Daoy (cell line): Measurements from ENCODE around the gene KCNMA1. TPM values are rescaled to one million over a fixed set of nuclear protein-coding genes. Genes with fewer than 3 reads are reported as not detected.

Experiments used
- DNase-seq: peaks from one replicate; pipeline ENCODE4 v3.0.0-alpha.2; 2015; ENCODE audit warnings: low read depth
- total RNA-seq: library from RNA; depleted of rRNA; stranded (reverse); fragments of >200 nt; shearing (Covaris generic); gene quantifications from 2 replicates; pipeline ENCODE4 v1.2.3, GENCODE V29; 2014

The KCNMA1 gene
- total RNA-seq, 1 experiment from 2014 or later = 28.8 TPM

DNA sequence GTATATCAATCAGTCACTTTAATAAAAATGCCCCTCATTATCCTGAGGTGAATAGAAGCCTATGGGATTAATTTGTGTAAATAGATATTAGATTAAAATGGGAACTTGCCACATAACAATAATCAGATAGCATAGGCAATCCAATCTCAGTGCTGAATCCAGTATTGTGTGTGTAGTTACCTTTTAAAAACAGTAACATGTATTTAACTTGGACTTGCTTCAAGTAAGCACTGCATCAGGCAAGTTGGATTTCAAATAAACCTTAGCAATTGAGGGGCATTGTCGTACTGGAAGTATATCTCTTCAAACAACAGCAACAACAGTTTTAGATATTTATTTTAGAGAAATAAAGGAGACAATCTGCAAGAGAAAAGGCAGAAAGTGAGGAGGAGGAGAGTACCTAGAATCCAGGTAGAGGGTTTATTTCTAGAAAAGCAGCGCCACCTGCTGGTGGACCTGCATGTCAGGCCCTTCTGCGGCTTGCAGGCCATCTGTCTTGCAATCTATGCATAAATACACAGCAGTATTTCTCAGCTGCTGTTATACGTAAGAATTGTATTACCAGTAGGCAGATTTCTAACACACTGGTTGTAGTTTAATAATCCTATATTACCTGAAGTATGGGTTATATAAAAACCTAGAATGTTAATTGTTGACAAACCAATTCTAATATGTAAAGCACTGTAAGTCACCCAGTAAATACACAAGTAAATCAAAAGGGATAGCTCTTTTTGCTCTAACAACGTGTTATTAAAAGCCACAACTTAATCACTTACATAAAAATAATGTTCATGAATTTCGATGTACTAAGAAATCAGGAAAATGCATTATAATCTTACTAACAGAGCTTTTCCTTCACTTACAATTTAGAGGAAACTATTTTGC, 652.8 kb downstream of the KCNMA1 start:
- peak; percentile 50 for DNase-seq

DNA sequence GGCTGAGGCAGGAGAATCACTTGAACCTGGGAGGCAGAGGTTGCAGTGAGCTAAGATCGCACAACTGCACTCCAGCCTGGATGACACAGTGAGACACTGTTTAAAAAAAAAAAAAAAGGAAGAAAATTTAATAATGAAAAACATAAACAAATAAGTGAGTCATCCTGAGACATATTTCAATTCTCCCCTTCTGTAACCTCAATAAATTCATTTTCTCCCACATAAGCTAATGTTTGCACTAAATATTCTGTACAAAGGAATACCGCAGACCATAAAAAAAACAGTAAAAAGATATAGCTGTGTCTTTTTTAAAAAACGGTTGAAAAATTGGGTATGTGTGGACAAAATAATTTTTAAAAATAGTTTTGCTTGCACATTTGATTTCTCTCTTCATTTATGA, 654.0 kb downstream of the KCNMA1 start:
- no peak for DNase-seq

DNA sequence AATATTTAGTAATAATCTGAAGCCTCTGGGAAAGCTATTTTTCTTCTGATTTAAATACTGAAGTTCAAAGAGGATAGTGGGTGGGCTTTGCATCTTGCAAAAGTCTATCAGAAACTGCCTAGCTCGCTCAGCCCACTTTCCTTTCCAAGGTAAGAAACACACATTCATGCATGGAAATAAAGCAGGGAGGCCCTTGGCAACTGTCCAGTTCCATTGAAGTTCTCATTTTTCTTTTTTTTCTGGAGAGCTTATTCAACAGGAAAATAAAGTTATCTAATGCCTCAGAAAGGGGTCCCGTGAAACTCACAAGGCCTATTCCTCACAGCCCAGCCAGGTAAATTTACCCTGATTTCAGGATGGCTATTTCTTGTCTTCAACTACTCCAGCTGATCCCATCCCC, 654.9 kb downstream of the KCNMA1 start:
- no peak for DNase-seq

DNA sequence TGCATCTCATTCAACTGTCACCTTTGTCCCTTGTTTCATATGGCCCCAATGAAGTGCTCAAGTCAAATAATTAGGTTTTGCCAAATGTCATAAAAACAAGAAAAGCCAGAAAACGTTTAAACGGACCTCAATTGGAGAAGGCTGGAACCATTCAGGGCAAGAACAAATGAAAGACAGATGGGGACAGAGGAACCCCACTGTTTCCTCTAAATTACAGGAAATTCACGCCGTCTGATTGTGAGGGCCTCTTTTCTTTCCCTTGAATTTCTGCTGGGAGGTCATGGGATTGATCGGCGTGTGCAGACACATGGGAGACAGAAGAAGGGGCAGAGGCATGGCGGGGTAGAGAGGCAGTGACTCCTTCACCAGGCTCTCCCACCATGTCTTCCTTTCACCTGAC, 656.4 kb downstream of the KCNMA1 start:
- DNase-seq = no peak

DNA sequence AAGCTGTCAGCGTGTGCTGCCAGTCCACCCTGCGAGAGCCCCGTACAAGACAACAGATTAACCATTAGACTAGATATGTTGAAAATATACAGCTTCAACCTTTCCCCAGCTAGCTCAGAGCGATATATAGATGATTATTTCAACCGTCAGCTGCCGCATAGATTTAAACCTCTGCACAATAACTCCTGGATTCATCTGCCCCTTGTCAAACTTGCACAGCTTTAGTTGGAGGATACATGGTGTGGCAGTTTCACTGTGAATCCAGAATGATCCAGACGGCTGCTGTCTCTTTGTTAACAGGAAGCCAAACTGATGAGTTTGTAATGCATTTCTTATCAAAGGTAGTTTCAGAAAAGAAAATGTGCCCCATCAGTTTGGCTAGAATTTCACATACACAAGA, 659.7 kb downstream of the KCNMA1 start:
- no peak for DNase-seq

DNA sequence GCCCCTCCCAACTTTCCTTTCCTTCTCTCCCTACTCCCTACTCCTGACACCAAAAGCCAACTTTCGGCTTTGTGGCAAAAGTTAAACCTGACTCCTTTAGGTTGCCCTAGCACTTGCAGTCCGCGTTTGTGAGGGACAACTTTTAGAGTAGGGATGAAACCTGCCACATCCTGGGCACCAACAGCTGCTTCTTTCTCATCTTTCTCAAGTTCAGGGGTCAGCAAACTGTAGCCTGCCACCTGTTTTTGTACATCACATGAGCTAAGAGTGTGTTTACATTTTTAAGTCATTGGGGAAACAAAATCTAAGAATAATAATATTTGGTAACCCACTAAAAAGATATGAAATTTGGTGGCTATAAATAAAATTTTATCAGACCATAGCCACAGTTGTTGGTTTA, 660.6 kb downstream of the KCNMA1 start:
- DNase-seq = no peak

DNA sequence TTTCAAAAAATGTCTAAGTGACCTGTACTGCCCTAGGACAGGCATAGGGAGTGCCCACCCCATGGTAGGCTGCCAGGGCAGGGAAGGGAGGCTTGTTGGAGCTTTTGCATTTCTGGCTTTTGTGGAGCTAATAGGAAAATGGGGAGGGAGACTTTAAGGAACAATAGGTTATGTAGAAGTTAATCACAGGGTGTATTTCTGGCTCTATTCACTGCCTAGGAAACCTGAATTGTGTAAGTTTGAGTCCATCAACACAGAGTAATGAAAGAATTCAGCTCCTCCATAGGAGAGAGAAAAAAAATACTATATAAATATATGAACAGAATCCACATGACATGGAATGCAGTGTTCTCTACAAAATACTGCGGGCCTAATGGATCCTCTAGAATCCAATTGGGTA, 661.5 kb downstream of the KCNMA1 start:
- DNase-seq = no peak

DNA sequence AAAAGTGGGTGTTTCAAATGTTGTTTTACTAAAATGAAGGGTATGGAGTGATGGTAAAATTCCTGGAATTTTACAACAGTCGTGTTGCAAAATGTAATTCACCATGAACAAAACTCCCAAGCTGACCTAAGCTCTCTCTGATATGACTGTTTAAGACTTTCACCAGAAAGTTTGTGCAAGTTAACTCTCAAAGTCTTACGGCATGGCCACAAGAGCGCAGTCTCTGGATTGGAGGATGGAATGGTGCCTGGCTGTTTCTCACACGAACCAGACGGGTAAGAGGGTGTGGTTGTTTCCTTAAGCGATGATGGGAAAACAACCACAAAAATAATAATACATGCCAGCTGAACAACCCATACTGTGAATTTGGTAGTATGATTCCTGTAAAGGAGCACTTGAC, 662.5 kb downstream of the KCNMA1 start:
- DNase-seq = no peak

DNA sequence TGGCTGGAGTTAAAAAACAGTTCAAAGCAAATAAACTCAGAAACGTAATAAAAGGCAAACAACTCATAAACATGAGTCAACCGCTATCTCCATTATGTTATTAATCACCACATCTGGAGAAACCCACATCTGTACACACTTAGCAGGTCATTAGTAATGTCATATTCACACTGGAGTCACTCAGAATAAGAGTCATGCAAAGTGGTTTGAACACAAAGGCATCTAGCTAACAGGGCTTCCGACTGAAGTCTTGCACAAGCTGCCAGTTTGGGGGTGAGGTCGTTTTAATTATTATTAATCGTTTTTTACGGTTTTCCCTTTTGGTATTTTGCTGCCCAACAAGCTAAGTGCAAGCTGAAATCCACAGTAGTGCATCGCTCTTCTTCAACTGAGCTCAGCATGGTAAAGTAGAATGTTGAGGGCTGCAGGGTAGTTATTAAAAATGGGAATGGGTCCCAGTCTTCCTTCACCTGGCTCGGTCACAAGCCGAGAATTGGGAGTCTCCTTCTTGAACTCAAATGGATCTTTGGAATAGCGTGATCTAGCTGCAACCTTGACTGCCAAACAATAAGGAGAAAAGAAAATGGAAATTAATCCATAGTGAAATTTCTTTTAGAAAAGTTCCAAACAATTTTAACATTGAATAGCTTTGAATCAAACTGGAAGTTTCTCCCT, 663.5 kb downstream of the KCNMA1 start:
- DNase-seq = peak; percentile 26

DNA sequence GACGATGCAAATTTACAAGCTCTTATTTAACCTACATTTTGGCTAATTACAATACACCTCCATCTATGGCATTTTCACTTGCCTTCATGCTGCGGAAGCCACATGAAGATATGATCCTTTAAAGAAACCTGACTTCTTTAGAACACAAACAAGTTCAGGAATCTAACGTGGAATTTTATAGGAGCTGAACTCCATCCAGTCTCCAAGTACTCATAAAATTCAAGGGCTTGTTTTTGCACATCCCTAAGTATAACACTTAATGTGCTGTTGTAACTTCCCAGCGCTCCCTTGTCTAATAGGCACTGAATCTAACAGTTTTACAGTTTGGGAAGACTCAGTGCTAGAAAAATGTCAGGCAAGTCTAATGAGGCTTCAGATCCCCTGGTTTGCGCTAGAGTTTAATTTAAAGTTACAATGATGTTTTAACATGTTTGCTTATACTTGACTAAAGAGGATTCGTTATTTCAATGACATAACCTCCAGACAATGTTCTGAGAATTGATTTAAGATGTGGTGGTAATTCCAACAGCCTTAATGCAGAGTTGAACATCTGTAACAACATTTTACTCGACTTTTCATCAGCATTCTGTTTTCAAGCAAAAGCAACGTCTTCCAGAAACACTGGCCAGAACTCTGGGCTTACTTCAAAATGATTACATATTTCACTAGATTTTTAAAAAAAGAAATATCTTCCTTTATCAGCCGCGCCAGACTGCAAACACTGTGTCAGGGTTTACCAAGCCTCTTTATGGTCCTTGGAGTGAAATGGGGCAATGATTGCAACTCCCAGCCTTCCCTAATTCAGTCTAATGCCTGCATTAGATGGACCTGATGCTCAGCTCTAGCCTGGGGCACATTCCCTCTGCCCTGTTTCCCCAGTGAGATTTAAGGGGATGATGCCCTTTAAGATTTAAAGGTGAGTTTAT, 664.3 kb downstream of the KCNMA1 start:
- DNase-seq = no peak

DNA sequence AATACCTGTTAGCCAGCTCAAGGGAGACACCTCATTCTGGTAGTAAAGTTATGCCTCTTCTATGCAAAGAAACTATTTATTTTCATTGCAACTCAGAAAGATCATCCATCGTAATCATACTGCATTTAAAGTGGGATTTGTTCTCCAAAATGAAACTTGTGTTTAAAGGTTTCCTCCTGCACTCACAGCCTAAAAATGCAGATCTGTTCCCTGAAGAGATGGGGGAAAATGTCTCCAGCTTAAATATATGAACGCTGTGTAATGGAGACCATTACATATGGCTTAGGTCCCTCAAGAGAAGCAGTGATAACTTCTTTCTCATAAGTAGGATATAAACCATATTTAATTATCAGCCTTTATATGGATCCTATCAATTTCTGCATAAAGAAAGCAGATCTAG, 665.1 kb downstream of the KCNMA1 start:
- no peak for DNase-seq

DNA sequence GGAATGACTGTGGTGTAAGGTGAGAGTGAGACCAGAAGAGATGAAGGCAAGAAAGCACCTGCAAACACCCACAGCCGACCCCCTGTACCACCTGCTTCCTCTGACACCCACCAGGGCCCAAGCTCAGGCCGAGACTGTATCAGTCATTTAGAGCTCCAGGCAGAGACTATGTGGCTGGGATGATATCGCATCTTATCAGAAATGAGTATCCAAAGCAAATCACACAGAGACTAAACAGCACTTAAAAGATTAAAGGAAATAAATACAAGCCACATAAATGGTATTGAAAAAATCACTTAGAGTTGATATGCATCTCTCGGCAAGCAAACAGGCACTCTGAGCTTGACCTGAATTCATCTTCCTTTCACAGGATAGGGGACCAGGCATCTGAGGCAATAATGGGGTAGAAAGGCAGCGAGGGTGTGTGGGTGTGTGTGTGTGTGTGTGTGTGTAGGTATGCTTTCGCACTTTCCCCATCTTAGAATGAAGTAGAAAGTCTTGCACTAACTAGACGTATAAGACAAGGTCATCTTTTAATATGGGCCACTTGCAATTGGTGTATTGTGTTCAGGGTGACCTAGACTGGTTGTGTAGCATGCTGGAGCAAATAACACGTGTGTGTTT, 665.9 kb downstream of the KCNMA1 start:
- no peak for DNase-seq

DNA sequence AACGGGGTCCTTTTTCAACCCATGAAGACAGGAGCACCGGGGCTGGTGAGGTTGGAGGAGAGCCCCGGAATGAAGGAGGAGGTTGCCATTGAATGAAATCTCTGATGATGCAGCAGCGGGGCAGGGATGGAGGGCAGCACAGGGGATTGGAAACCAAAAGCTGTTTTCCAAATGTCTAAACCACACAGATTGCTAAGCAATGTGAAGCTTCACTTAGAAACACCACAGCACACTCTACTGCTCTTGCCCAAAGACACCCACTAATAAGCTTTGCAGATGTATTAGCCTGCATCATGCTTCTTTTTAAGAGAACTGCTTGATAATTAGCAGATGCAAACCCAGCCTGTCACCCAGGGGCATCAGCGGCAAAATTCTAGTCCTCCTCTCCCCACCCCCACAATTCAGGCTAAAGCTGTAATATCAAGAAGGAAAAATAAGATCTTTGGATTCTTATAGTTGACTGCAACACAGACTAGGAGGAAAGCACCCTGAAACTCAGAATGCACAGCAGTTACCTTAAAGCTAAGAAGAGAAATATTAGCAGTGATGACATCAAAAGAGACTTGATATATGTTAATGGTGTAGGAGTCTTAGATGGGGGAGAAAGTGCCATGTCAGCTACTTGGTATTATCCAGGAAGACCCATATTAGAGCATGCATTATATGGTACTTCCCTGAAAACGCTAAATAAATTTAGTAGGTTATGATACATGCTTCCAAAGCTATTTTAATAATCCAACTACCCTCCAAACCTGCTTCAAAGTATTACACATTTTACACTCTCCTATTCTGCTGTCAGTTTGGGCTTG, 666.7 kb downstream of the KCNMA1 start:
- DNase-seq = no peak

DNA sequence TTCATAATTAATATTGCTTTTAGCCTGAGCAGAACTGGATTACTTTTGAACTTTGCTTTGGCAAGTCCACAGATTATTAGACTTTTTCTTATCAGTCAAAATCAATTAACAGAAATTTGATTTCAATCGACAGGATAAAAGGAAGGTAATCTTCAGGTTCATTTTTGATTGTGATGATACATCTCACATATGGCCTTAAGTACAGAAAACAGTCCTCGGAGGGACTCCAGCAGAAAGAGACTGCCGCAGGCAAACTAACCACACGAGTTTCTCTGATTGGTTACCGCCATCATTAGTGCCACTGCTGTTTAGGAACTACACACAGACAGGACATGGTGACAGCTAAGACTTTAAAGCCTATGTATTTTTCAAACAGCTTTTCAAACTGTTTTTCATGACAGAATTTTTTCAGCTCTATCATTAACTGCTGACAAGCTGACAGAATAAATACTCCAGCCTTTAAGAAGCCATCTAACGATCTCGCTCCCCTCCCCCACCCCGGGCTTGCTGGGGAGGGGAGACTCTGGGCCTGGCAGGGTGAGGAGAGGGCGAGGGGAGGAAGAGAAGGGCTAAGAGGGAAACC, 668.2 kb downstream of the KCNMA1 start:
- DNase-seq = no peak

DNA sequence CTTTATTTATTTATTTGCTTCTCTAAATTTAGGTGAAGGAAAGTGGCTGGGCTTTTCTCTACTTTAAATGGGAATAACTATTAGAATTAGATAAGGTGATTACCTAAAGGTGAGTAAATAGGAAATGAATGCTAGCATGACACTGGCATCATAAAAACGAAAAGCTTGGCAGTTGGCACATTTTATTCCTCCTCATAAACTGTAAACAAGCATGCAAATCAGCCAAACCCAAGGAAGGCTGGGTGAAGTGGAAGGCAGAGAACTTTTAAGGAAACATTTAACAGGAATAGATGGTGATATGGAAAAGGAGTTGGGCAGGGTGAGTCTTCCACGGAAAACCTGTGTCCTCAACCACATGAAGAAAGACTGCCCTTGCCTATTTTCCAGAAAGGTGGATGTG, 669.1 kb downstream of the KCNMA1 start:
- DNase-seq = no peak

DNA sequence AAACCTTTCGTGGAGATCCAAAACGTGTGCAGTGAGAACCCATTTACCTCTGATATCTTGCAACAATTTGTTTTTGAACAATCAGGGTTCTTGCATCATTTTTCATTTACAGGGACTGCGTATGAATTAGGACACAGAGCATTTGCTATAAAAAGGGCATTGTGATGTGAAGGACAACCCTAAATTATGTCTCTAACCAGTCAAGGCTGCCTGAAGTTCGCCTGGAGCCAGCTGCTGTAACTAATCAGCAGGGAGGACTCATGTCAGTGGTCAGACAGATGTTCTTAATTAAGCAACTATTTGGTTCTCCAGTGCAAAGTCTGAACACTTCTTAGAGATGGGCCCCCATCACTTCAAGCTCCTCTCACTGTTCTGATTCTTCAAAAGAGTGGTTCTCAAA, 674.8 kb downstream of the KCNMA1 start:
- DNase-seq = no peak

DNA sequence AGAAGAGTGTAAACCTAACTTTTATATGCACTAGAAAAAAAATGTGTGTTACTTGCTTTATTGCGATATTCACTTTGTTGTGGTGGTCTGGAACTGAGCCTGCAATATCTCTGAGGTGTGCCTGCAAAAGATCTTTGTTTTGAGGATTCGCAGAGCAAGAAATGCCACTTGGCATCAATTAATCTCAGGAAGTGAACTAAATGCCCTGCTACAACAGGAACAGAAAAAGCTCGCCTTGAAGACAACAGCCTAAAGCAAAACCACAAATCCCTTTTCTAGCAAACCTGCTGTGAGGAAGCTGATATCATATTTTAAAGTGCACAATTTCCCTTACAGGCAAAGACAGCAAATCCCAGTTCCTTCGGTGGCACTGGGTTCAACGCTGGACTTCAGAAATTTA, 675.8 kb downstream of the KCNMA1 start:
- DNase-seq = no peak

DNA sequence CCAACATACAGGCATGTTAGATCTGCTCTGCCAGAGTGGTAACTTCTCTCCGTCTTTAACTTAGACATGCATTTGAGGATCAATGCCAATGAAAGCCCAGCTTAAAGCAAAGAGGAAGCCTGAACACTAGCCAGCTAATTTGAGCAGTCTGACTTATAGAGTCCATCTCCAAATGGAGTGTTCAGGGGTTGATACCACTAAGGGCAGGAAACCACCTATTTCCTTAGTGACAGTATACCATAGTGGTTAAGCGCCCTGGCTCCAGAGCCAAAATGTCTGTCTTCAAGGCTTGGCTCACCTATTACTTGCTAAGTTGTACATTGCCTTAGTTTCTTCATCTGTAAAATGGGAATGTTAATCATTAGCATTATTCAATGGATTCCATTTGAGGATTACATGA, 678.5 kb downstream of the KCNMA1 start:
- no peak for DNase-seq

DNA sequence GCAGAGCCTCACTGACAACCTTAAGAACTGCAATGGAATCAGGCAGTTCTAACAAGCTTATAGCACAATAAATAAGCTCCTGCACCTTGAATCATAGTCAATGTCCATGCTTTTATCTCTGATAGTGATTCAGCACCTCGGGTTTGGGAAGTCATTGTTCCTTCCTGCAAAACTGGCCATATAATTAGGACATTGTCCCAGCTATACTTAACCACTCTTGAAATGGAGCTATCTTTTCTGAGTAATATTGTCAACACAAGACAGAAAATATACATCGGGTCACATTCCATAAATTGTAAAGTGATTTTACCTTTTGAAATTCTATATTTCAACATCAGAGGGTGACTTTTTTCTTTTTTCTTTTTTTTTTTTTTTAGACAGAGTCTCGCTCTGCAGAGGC, 682.8 kb downstream of the KCNMA1 start:
- DNase-seq = no peak

DNA sequence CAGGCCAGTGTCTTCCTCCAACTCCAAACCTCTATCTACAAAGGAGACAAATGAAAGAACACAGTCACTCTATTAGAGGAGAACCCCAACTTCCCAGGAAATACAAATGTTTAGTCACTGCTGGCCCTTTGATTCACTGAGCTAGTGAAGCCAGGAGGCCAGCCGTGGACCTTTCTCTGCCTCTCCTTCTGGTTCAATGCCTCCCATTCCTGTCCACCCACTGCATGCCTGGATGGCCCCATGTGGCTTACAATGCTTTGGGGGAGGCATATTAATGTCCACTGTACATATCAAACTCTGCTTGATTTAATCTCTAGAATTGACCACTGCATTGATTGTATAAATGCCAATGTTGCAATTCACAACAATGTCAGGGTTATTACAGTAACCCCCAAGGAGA, 687.3 kb downstream of the KCNMA1 start:
- no peak for DNase-seq

DNA sequence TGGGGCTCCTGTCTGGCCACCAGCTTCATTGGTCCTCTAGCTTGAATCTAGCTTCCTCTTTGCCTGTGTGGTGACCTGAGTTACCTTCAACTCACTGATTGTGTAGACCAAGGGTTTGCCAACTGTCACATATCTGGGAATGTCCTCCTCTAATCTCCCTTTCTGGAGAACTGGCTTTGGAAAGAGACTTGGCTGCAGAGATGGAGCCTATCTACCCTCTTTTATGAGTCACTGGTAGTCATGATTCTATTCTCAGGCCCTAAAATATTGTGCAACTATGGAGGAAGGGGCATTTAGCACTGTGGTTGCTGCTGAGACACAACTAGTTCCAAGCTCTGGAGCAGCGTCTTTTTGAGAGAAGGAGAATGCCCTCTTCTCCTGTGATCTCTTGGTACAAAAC, 691.3 kb downstream of the KCNMA1 start:
- no peak for DNase-seq
